ENCODE measurements around the gene BTNL9.

BTNL9 gene

GRCh38 chr5:181058786-181059296, 18.8 kb downstream of the BTNL9 start:
- Histone ChIP-seq H3K27me3 (replicated peaks; ENCODE audit: insufficient read depth, low read length) (peaks cover 55% of the 10 kb centered on the region), H3K9me3 (replicated peaks; ENCODE audit: insufficient read depth, low read length) (no peaks in the 10 kb centered on the region), H4K20me1 (ENCODE audit: insufficient read depth, low read length) (no peaks in the 10 kb centered on the region), H3K79me2 (ENCODE audit: low read length) (no peaks in the 10 kb centered on the region), H3K4me1 (ENCODE audit: low read length) (no peaks in the 10 kb centered on the region), H3K4me3 (ENCODE audit: low read length) (no peak overlapping the region), H2AFZ (ENCODE audit: low read length) (no peak overlapping the region), H3K9me2 (replicated peaks; ENCODE audit: insufficient read depth, low read length) (no peaks in the 10 kb centered on the region), H3K36me3 (replicated peaks; ENCODE audit: insufficient read depth, low read length) (no peaks in the 10 kb centered on the region), H3F3A (ENCODE audit: insufficient read depth, low read length) (no peaks in the 10 kb centered on the region), H3K9ac (ENCODE audit: low read length) (no peak overlapping the region), H3K4me2 (ENCODE audit: low read depth, low read length) (no peak overlapping the region), H3K27ac (ENCODE audit: low read length) (no peak overlapping the region)
- no peak for DNase-seq
- TF ChIP-seq CTCF (IDR thresholded peaks at IDR 0.05; ENCODE audit: low read length): no peak
- TF ChIP-seq EZH2 (optimal IDR thresholded peaks at IDR 0.05; ENCODE audit: low read depth, low read length): no peak
- no peak for TF ChIP-seq EZH2phosphoT487 (IDR thresholded peaks at IDR 0.05; ENCODE audit: low read length)

GRCh38 chr5:181059297-181060230, 19.5 kb downstream of the BTNL9 start:
- H2AFZ ChIP-seq (ENCODE audit: low read length): no peak overlapping the region
- H3K36me3 ChIP-seq (replicated peaks; ENCODE audit: insufficient read depth, low read length): no peaks in the 10 kb centered on the region
- no peaks in the 10 kb centered on the region for H3K9me2 ChIP-seq (replicated peaks; ENCODE audit: insufficient read depth, low read length)
- no peak overlapping the region for H3K4me2 ChIP-seq (ENCODE audit: low read depth, low read length)
- H3K9ac ChIP-seq (ENCODE audit: low read length): no peak overlapping the region
- no peaks in the 10 kb centered on the region for H3F3A ChIP-seq (ENCODE audit: insufficient read depth, low read length)
- H3K27ac ChIP-seq (ENCODE audit: low read length): no peak overlapping the region
- H3K9me3 ChIP-seq (replicated peaks; ENCODE audit: insufficient read depth, low read length): no peaks in the 10 kb centered on the region
- TF ChIP-seq EZH2phosphoT487 (IDR thresholded peaks at IDR 0.05; ENCODE audit: low read length) (no peak), CTCF (IDR thresholded peaks at IDR 0.05; ENCODE audit: low read length) (no peak), EZH2 (optimal IDR thresholded peaks at IDR 0.05; ENCODE audit: low read depth, low read length) (no peak)
- no peak overlapping the region for H3K4me3 ChIP-seq (ENCODE audit: low read length)
- H3K4me1 ChIP-seq (ENCODE audit: low read length): no peaks in the 10 kb centered on the region
- H4K20me1 ChIP-seq (ENCODE audit: insufficient read depth, low read length): no peaks in the 10 kb centered on the region
- peaks cover 48% of the 10 kb centered on the region for H3K27me3 ChIP-seq (replicated peaks; ENCODE audit: insufficient read depth, low read length)
- DNase-seq: no peak
- H3K79me2 ChIP-seq (ENCODE audit: low read length): no peaks in the 10 kb centered on the region

DNA sequence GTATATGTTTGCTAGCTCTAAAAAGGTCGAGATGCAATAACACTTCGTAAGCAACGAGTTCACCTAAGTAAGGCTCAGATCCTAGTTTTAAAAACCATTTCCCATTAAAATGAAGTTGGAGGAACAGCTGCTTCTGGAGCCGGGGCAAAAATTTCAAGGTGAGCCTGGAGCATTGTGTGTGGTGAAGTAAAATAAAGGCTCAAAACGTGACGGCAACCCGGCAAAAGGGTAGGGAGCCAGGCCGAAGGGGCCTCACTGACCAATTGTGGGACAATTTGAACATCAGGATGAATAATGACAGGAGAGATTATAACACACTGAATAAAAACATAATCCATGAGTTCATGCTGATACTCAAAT, 20.1 kb downstream of the BTNL9 start:
- Histone ChIP-seq H3K9ac (ENCODE audit: low read length) (no peak overlapping the region), H3K4me2 (ENCODE audit: low read depth, low read length) (no peak overlapping the region), H3K79me2 (ENCODE audit: low read length) (no peaks in the 10 kb centered on the region), H2AFZ (ENCODE audit: low read length) (no peak overlapping the region), H4K20me1 (ENCODE audit: insufficient read depth, low read length) (no peaks in the 10 kb centered on the region), H3K9me2 (replicated peaks; ENCODE audit: insufficient read depth, low read length) (no peaks in the 10 kb centered on the region), H3K4me3 (ENCODE audit: low read length) (no peak overlapping the region), H3F3A (ENCODE audit: insufficient read depth, low read length) (no peaks in the 10 kb centered on the region), H3K27ac (ENCODE audit: low read length) (no peak overlapping the region), H3K4me1 (ENCODE audit: low read length) (no peaks in the 10 kb centered on the region), H3K27me3 (replicated peaks; ENCODE audit: insufficient read depth, low read length) (peaks cover 43% of the 10 kb centered on the region), H3K36me3 (replicated peaks; ENCODE audit: insufficient read depth, low read length) (no peaks in the 10 kb centered on the region), H3K9me3 (replicated peaks; ENCODE audit: insufficient read depth, low read length) (no peaks in the 10 kb centered on the region)
- TF ChIP-seq EZH2phosphoT487 (IDR thresholded peaks at IDR 0.05; ENCODE audit: low read length) (no peak), CTCF (IDR thresholded peaks at IDR 0.05; ENCODE audit: low read length) (no peak), EZH2 (optimal IDR thresholded peaks at IDR 0.05; ENCODE audit: low read depth, low read length) (no peak)
- DNase-seq: no peak
